Activated CD4-positive, alpha-beta T cell treated with anti-CD3 and anti-CD28 coated beads, Interleukin-2, amount 50 U/mL, for 24 hours (primary cell): ENCODE measurements around the gene GRIN2B.

Source experiments
- DNase-seq, 2 donors: peaks; one replicate each; pipeline ENCODE4 v3.0.0-alpha.2; 2020; ENCODE audit warnings: low read depth in 1 of 2, low spot score in 1 of 2

Gene GRIN2B

DNA sequence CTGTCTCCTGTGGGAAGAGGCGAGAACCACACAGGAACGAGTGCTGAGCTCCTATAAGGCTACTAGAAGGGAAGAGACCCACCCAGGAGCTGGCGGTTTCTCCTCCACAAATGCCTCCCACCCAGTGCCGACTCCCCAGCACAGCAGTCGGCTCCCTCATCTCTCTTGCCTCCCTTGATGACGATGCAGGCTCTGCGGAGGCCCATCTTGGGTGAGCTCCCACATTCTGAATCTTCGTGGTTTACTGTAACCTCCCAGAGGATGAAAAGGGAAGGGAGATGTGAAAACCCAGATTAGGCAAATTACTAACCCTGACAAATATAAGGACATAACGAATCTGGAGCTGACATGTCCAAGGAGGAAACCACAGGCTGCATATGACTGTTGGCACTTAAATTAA is 23.8 kb downstream of the GRIN2B start:
- no peak for DNase-seq

DNA sequence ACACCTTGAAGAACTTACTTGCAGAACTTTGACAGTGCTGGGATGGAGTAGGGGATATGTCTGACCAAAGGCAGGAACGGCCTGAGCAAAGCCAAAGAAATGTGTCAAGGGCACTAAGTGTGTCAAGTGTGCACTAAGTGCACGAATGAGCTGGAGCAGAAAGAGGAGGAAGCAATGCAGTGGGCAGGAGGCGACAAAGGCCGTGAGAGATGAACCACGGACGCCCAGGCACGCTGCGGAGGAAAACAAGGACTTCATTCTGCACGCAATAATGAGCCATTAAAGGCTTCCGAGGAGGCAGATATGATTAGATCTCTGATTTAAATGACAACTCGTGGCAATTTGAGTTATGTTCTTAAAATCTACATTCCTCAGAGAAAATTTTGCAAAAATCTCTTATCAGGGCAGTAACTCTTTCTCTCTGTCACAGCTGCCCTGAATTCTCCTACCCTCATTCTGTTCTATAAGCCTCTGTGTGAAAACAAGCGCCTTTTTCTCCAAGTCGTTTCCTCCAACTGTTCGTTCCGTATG is 25.3 kb downstream of the GRIN2B start:
- no peak for DNase-seq

DNA sequence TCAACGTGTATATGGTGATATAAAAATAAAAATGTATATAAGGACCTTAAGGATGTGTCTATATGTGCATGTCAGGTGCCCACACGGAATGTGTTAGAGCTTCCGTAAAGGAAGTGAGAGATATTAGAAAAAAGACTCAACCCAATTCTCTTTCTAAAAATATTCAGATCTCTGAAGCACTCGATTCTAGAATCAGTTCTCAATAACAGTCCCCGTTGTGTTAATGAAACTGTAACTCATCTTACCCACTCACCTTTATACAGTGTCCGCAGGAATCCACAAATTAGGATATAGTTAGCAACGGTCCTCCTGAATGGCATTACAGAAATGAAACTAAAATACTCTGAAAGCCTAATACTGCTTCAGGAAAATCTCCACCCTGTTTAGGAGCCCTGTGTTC is 29.3 kb downstream of the GRIN2B start:
- no peak for DNase-seq

DNA sequence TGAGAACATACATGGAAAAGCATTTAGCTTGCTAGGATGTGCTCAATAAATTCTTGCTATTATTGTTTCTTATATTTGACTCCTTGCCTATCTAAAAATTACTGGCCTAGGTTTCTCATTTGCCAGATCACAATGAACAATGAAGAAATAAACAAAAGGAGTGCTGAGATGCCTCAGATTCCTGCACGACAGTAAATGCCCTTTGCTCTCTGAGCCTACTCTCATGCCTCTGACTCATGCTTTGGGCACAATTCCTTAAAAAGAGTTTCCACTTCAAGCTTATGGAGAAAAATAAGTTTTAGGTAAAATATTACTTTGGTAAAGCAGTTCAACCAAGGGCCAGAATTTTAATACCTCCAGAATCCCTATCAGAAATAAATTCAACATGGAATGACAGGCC is 30.9 kb downstream of the GRIN2B start:
- DNase-seq: no peak

DNA sequence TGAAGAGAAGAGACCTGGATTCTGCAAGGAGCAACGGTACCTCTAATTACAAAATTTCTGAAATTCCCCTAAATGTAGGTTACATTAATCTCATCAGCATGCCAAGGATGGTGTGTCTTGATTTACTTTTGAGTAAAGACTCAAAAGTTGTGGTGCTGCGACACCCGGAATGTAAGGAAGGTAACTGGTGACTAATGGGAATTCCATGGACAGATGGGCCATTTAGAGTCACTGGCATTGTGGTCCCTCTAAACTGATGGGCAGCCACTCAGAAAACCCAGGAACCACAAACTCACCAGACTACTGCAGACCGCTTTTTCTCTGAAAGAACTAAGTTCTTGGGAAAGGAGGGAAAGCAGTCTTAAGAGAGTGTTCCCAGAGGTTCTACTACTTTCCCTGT is 32.8 kb downstream of the GRIN2B start:
- DNase-seq: no peak

DNA sequence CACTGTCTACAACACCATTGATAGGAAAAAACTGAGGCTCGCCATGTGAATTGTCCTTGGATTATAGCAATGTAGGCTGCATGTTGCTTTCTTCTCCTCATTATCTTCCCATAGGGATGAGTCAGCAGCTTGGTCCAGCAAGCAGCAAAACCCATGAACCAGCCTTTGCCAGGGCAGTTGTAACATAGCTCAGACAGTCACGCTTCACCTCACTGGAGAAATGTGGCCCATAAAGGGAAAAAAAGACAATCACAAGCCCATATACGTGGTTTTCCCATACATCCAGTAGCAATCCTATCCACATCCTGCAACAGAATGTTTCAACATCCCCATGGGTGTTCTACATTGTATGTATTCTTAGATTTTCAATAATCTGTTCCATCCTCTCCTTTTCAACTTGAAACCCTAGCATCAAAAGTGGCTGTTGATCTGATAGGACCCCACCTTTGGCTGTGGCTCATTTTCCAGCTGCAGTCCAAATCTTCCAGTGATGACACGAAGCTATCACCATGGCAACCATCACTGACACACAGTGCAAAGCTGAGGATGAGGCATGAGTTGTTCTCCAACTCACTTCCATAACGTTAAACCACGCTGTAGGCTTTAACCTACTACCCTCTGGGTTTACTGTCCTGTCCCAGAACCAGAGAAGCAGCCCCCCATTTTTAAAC is 34.0 kb downstream of the GRIN2B start:
- DNase-seq: no peak

DNA sequence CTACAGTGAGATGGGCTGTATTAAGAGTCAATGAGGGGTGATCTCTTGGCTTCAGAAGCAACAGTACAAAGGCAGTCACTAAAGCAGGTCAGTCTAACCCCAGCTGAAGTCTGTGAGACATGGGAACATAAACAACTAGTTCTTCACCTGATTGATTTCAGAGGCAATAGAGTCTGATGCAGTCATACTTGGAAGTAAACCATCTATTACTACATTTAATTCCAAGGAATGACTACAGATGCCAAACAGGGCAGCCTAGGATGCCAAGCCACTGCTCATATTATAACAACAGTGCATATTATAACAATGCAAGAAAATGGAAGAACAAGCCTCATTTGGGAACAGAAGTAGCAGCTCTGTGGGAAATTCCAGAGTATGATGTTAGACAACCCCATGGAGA is 35.8 kb downstream of the GRIN2B start:
- no peak for DNase-seq

DNA sequence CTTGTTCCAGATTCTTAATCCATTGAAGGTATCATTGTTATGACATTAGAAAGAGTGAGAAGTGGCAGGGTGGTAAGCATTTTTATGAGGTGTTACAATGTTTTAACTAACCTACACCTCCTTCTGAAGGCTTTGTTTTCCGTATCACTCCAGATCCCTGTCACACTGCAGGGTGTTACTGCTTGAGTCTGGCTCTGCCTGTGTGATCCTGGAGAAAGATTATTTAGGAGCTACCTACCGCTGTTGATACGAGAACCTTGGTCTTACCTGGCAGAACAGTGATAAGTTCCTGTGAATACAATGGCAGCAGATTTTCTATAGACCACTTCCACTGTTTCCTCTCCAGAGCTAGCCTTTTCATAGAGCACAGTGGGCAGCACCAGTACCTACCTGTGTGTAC is 36.2 kb downstream of the GRIN2B start:
- DNase-seq: no peak

DNA sequence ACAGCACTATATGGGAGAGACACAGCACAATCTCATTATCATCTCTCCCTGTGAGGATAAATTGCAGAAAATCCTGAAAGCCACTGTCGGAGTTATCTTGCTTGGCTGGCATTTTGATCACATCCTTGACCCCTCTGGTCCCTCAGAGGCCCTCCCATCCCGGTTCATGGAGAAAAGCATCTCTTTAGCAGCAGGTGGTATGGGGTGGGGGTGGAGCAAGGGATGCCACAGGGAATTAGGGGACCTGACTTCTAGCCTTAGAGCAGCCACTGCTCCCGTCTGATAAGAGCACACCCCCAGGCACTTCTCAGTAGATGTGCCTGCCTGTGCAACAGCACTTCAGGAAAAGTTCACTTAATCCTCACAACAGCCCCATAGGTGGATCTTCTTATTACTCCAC is 38.6 kb downstream of the GRIN2B start:
- no peak for DNase-seq

DNA sequence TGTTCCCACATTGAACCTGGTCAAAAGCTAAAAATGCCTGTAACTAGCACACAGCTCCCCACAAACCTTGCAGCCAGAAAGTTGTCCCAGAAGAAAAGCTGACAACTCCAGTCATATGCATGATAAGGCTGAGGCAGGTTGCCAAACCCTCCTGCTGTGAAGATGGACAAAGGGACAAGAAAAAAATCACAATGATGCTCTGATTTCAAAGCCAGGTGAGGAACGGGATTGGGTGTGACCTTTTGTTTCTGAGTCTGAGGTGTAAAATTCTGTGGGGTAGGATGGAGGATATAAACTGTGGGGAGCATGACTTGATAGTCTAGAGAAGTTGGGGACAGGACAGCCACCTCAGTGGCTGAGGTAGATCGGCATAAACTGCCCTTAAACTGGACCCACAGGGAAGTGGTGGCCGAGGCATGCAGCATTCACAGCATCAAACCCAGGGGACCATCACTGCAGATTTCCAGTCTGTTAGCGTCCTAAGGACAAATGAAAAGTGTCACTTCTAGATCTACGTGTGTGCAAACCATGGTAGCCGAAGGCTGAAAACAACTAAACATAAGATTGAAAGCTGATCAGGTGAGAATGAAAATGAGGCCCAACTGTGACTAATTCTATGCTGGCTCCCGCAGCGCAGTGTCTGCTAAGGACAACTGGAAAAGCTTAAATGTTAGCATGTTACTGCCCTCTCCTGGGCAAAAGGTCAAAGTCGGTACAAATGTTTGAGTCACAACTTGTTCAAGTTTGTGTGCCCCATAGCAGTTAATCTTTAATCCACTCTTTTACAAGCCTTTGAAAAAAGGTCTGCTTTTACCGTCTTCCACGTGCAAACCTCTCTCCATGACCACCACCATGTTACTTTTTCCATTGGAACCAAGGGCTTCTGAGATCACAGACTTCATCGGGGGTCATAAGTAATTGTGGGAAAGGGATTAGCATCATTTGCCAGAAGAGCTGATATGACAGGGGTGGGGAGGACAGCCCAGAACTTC is 39.8 kb downstream of the GRIN2B start:
- DNase-seq: no peak

DNA sequence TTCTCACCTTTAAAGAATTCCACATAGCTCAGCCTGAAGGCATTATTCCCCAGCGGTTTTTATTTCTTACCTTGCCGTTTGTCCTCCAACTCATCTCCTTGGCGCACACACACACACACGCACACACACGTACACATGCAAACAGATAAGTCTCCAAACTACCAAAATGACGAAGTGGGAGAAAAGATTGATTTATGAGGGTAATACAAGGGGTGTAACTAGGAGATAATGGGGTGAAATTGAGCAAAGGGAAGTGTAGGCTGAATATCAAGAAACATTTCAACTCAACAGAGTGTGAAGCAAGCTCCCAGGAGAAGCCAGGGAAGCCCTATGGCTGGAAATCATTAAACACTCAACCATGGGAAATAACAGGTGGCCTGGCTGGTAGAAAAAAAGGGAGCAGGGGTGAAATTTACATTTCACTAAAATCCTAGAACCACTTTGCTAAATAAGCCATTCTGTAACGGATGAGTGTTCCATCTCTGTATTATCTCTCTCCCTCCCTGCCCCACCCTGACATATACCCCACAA is 41.0 kb downstream of the GRIN2B start:
- no peak for DNase-seq

DNA sequence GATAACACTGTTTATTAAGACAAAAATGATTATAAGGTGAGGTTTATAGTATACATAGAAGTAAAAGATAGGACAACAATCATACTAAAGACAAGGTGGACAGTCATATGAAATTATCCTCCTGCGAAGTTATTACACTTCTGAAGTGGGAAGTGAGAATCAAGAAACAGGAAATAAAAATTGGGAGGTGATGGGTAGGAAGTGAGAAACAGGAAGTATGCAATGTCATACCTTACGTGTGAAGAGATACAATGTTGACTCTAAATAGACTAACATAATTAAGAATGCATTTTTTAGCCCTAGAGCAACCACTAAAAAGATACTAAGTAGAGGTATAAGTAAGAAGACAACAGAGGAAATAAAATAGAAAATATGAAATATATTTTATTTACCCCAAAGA is 43.7 kb downstream of the GRIN2B start:
- DNase-seq: no peak

DNA sequence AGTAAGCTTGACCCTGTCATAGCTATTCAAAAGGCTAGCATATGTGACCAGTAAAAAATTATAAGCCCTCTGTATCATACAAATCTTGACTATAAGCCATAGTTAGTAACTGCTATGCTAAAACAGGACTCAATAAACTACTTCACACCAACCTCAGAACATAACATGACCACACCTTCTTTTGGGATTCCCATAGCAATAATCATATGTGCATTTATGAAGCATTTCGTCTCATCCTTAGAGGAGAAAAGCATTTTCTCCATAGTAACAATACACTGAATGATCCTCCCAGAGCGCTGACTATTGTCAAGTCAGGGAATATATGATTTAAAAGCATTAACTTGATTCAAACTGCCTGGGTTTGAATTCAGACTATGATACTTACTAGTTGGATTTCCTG is 46.2 kb downstream of the GRIN2B start:
- no peak for DNase-seq
